Measurements from ENCODE around the gene MTMR2.

MTMR2 gene

GRCh38 chr11:95918720-95919119, 5.2 kb downstream of the MTMR2 start:
- Histone ChIP-seq H3K4me3 (ENCODE audit: low read depth, low read length) (no peak overlapping the region), H3K36me3 (ENCODE audit: insufficient read depth, low read length) (no peaks in the 10 kb centered on the region), H3K27ac (ENCODE audit: low read depth, low read length) (no peak overlapping the region), H3K27me3 (ENCODE audit: insufficient read depth, low read length) (no peaks in the 10 kb centered on the region), H3K79me2 (ENCODE audit: control insufficient read depth, insufficient read depth, low read length, unreplicated experiment) (peaks cover 83% of the 10 kb centered on the region), H2AFZ (ENCODE audit: low read length, unreplicated experiment) (no peak overlapping the region), H3K4me1 (ENCODE audit: control insufficient read depth, insufficient read depth, low read length, unreplicated experiment) (peaks cover 54% of the 10 kb centered on the region)

GRCh38 chr11:95918056-95918455, 5.9 kb downstream of the MTMR2 start:
- peaks cover 77% of the 10 kb centered on the region for H3K79me2 ChIP-seq (ENCODE audit: control insufficient read depth, insufficient read depth, low read length, unreplicated experiment)
- H3K27me3 ChIP-seq (ENCODE audit: insufficient read depth, low read length), result no peaks in the 10 kb centered on the region
- no peak overlapping the region for H3K27ac ChIP-seq (ENCODE audit: low read depth, low read length)
- no peak overlapping the region for H3K4me3 ChIP-seq (ENCODE audit: low read depth, low read length)
- peaks cover 60% of the 10 kb centered on the region for H3K4me1 ChIP-seq (ENCODE audit: control insufficient read depth, insufficient read depth, low read length, unreplicated experiment)
- no peak overlapping the region for H2AFZ ChIP-seq (ENCODE audit: low read length, unreplicated experiment)
- H3K36me3 ChIP-seq (ENCODE audit: insufficient read depth, low read length), result no peaks in the 10 kb centered on the region

- H3K4me3 ChIP-seq (ENCODE audit: low read depth, low read length), result no peak overlapping the region
- H3K36me3 ChIP-seq (ENCODE audit: insufficient read depth, low read length), result no peaks in the 10 kb centered on the region
- peaks cover 71% of the 10 kb centered on the region for H3K79me2 ChIP-seq (ENCODE audit: control insufficient read depth, insufficient read depth, low read length, unreplicated experiment)
- no peaks in the 10 kb centered on the region for H3K27me3 ChIP-seq (ENCODE audit: insufficient read depth, low read length)
- H2AFZ ChIP-seq (ENCODE audit: low read length, unreplicated experiment), result no peak overlapping the region
- peak overlapping the region; percentile 23; the same call in 1 of the 2 replicates for H3K27ac ChIP-seq (ENCODE audit: low read depth, low read length)
- H3K4me1 ChIP-seq (ENCODE audit: control insufficient read depth, insufficient read depth, low read length, unreplicated experiment), result peaks cover 64% of the 10 kb centered on the region
These were observed 6.5 kb downstream of the MTMR2 start for GRCh38 chr11:95917193-95918036.

DNA sequence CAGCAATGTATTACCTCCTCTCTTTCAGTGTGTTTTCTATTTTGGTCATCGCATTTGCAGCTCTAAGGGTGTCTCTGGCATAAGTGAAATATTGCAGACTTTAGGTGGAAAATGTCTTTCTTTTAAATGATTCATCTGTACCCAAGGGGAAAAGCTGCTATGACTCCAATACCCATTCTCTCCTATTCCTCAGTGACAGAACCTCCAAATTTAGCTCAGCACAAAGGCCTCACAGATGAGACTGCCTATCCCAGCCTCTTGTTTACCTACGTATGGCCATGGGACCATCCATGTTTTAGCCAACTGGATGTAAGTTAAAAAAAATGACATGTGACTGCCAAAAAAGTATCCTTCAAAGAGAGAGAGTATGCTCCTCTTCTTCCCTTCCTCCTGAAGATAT, 7.9 kb downstream of the MTMR2 start:
- H3K79me2 ChIP-seq (ENCODE audit: control insufficient read depth, insufficient read depth, low read length, unreplicated experiment), result peaks cover 71% of the 10 kb centered on the region
- H3K4me1 ChIP-seq (ENCODE audit: control insufficient read depth, insufficient read depth, low read length, unreplicated experiment), result peaks cover 52% of the 10 kb centered on the region
- no peak overlapping the region for H3K4me3 ChIP-seq (ENCODE audit: low read depth, low read length)
- H3K27ac ChIP-seq (ENCODE audit: low read depth, low read length), result no peak overlapping the region
- H2AFZ ChIP-seq (ENCODE audit: low read length, unreplicated experiment), result no peak overlapping the region
- H3K36me3 ChIP-seq (ENCODE audit: insufficient read depth, low read length), result no peaks in the 10 kb centered on the region
- no peaks in the 10 kb centered on the region for H3K27me3 ChIP-seq (ENCODE audit: insufficient read depth, low read length)

- Histone ChIP-seq H2AFZ (ENCODE audit: low read length, unreplicated experiment) (no peak overlapping the region), H3K36me3 (ENCODE audit: insufficient read depth, low read length) (no peaks in the 10 kb centered on the region), H3K27me3 (ENCODE audit: insufficient read depth, low read length) (no peaks in the 10 kb centered on the region), H3K79me2 (ENCODE audit: control insufficient read depth, insufficient read depth, low read length, unreplicated experiment) (peaks cover 72% of the 10 kb centered on the region), H3K27ac (ENCODE audit: low read depth, low read length) (no peak overlapping the region), H3K4me1 (ENCODE audit: control insufficient read depth, insufficient read depth, low read length, unreplicated experiment) (peaks cover 52% of the 10 kb centered on the region), H3K4me3 (ENCODE audit: low read depth, low read length) (no peak overlapping the region)
These were observed 8.9 kb downstream of the MTMR2 start for GRCh38 chr11:95915051-95915450.

GRCh38 chr11:95913830-95914615, 9.9 kb downstream of the MTMR2 start:
- Histone ChIP-seq H3K79me2 (ENCODE audit: control insufficient read depth, insufficient read depth, low read length, unreplicated experiment) (peaks cover 72% of the 10 kb centered on the region), H2AFZ (ENCODE audit: low read length, unreplicated experiment) (no peak overlapping the region), H3K27me3 (ENCODE audit: insufficient read depth, low read length) (no peaks in the 10 kb centered on the region), H3K36me3 (ENCODE audit: insufficient read depth, low read length) (no peaks in the 10 kb centered on the region), H3K27ac (ENCODE audit: low read depth, low read length) (peak overlapping the region; percentile 81), H3K4me1 (ENCODE audit: control insufficient read depth, insufficient read depth, low read length, unreplicated experiment) (peaks cover 59% of the 10 kb centered on the region), H3K4me3 (ENCODE audit: low read depth, low read length) (no peak overlapping the region)

DNA sequence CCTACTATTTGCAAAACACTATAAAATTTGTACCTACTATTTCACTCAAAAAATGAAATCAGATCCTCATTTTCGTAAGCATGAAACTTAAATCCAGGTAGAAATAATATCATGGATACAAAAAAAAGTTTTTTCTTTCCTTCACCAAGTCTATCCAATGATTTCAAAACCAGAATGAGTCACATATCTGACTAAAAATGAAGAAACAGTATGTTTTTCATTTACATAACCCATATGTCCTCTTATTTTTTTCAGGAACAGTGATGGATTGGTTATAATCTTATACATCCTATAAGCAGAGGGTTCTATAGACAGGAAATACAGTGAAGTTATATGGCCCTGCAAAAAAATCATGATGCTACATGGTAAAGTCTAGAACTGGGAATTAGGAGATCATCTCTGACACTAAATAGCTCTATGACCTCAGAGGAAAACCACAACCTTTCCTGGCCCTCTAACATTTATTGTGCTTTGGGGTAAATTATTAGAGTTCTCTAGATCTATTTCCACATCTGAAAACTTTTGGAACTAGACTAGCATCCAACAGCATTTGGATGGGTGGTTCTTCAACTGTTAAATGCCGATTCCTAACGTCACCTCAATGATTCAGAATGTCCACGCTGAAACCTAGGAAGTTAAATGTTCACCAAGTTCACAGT, 10.9 kb downstream of the MTMR2 start:
- peaks cover 72% of the 10 kb centered on the region for H3K79me2 ChIP-seq (ENCODE audit: control insufficient read depth, insufficient read depth, low read length, unreplicated experiment)
- peak overlapping the region; percentile 81 for H3K27ac ChIP-seq (ENCODE audit: low read depth, low read length)
- H3K27me3 ChIP-seq (ENCODE audit: insufficient read depth, low read length), result no peaks in the 10 kb centered on the region
- H3K4me1 ChIP-seq (ENCODE audit: control insufficient read depth, insufficient read depth, low read length, unreplicated experiment), result peaks cover 60% of the 10 kb centered on the region
- H3K36me3 ChIP-seq (ENCODE audit: insufficient read depth, low read length), result no peaks in the 10 kb centered on the region
- H2AFZ ChIP-seq (ENCODE audit: low read length, unreplicated experiment), result no peak overlapping the region
- peak overlapping the region; percentile 8; the same call in 1 of the 2 replicates for H3K4me3 ChIP-seq (ENCODE audit: low read depth, low read length)

DNA sequence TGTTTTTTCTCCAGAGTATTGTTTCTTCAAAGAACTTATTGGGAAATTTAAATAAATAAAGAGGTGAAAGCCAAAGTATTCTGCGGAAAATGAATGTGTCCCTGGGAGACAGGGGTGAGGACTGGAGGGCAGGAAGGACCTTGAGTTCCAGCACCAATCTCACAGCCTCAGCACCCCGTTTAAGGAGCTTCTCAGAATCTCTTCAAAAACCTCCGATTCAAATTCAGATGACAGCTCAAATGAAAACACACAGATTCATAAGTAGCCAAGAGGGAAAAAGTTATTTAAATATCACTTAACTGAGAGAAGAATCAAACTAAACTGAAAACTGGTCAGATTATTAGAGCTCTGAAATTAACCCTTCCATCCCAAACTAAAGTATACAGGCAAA, 12.5 kb downstream of the MTMR2 start:
- no peak overlapping the region for H3K4me3 ChIP-seq (ENCODE audit: low read depth, low read length)
- no peak overlapping the region for H2AFZ ChIP-seq (ENCODE audit: low read length, unreplicated experiment)
- peaks cover 73% of the 10 kb centered on the region for H3K79me2 ChIP-seq (ENCODE audit: control insufficient read depth, insufficient read depth, low read length, unreplicated experiment)
- H3K27me3 ChIP-seq (ENCODE audit: insufficient read depth, low read length), result no peaks in the 10 kb centered on the region
- H3K27ac ChIP-seq (ENCODE audit: low read depth, low read length), result no peak overlapping the region
- H3K4me1 ChIP-seq (ENCODE audit: control insufficient read depth, insufficient read depth, low read length, unreplicated experiment), result peaks cover 46% of the 10 kb centered on the region
- H3K36me3 ChIP-seq (ENCODE audit: insufficient read depth, low read length), result 0 out of 2 replicates have a peak, but pooled peaks cover 14% of the 10 kb centered on the region

GRCh38 chr11:95910638-95911368, 13.1 kb downstream of the MTMR2 start:
- no peaks in the 10 kb centered on the region for H3K27me3 ChIP-seq (ENCODE audit: insufficient read depth, low read length)
- H3K36me3 ChIP-seq (ENCODE audit: insufficient read depth, low read length), result 0 out of 2 replicates have a peak, but pooled peaks cover 14% of the 10 kb centered on the region
- peaks cover 41% of the 10 kb centered on the region for H3K4me1 ChIP-seq (ENCODE audit: control insufficient read depth, insufficient read depth, low read length, unreplicated experiment)
- no peak overlapping the region for H2AFZ ChIP-seq (ENCODE audit: low read length, unreplicated experiment)
- H3K27ac ChIP-seq (ENCODE audit: low read depth, low read length), result no peak overlapping the region
- peaks cover 73% of the 10 kb centered on the region for H3K79me2 ChIP-seq (ENCODE audit: control insufficient read depth, insufficient read depth, low read length, unreplicated experiment)
- H3K4me3 ChIP-seq (ENCODE audit: low read depth, low read length), result no peak overlapping the region

DNA sequence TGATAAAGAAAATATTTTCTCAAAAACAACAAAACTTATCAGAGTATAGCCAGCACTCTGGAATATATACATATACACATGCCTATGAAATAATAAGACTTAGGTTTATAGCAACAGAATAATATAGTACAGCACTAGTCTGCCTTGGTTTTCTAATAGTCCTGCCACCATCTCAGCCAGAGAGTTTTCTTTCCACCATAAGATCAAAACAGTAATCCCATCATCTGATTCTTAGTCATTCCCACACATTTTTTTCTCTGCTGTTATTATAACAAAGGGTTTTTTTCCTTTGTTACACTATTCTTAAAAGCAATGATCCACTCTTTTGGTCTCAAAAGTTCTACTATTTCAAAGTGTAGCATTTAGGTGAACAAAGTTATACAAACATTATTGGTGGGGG, 15.1 kb downstream of the MTMR2 start:
- H3K27ac ChIP-seq (ENCODE audit: low read depth, low read length), result peak overlapping the region; percentile 45
- peaks cover 76% of the 10 kb centered on the region for H3K79me2 ChIP-seq (ENCODE audit: control insufficient read depth, insufficient read depth, low read length, unreplicated experiment)
- H2AFZ ChIP-seq (ENCODE audit: low read length, unreplicated experiment), result no peak overlapping the region
- no peak overlapping the region for H3K4me3 ChIP-seq (ENCODE audit: low read depth, low read length)
- H3K36me3 ChIP-seq (ENCODE audit: insufficient read depth, low read length), result 0 out of 2 replicates have a peak, but pooled peaks cover 14% of the 10 kb centered on the region
- H3K27me3 ChIP-seq (ENCODE audit: insufficient read depth, low read length), result no peaks in the 10 kb centered on the region
- H3K4me1 ChIP-seq (ENCODE audit: control insufficient read depth, insufficient read depth, low read length, unreplicated experiment), result peaks cover 24% of the 10 kb centered on the region

All from ACC112 (cell line).